K562 (cell line): ENCODE data around the gene MKS1. TPM values are rescaled to one million over a fixed set of nuclear protein-coding genes. Genes with fewer than 3 reads are reported as not detected.
A peak's percentile ranks its signal among the peaks of the same experiment; 100 is the strongest.

Experiments used
- ATAC-seq: fragments of 200-7000 bp; cut with Tn5 transposase; 3 replicates; pipeline ENCODE4 v1.9.1; 2020; ENCODE audit warnings: moderate library complexity
- BruUV-seq: library from RNA; stranded (reverse); fragments of 400-500 nt; replicated peaks from 2 replicates; lab custom pipeline; 2021; lab: Mats Ljungman, UMichigan
- CTCF ChIA-PET: fragments of 300-600 bp; formaldehyde crosslinking; extraction: SDS; loops from one replicate; lab custom pipeline; 2021; ENCODE audit warnings: low intra/inter-chr PET ratio; lab: Yijun Ruan, JAX
- POLR2A ChIA-PET: fragments of 300-600, 350-650 bp; sonication (Branson Sonifier 250); formaldehyde crosslinking; extraction: SDS; loops from one replicate; lab custom pipeline; 2021; ENCODE audit warnings: antibody characterized with exemption, inconsistent platforms; lab: Yijun Ruan, JAX
- DNase-seq, 4 experiments: peaks; one replicate each; pipeline versions ENCODE4 v3.0.0 to v3.0.0-alpha.2; 2011 to 2018; ENCODE audit warnings: low spot score in 3 of 4, mixed read lengths in 3 of 4; ENCODE audit errors: extremely low read depth in 1 of 4
- FAIRE-seq: peaks from 2 replicates; lab custom pipeline; 2011; peaks lifted over from hg19 to GRCh38; lab: Jason Lieb, UNC
- H2AFZ ChIP-seq: 2 replicates; pipeline ENCODE4 v1.6.0; 2011; ENCODE audit warnings: low read depth, low read length, control low read depth, inconsistent platforms
- H3K27ac ChIP-seq: fragments of 200-600 bp; 3 replicates; pipeline ENCODE4 v1.8.0; 2011; ENCODE audit warnings: low read depth, mild to moderate bottlenecking, control low read depth, inconsistent platforms, low read length, moderate library complexity, mixed read lengths; ENCODE audit errors: extremely low read depth
- H3K27me3 ChIP-seq, 2 experiments: fragments of 300-600 bp in 1 of 2; 2 replicates in 1 of 2; 3 replicates in 1 of 2; pipeline versions ENCODE4 v1.6.0 to v1.8.0; 2011; ENCODE audit warnings: inconsistent platforms in 2 of 2, low read length in 2 of 2, mild to moderate bottlenecking in 1 of 2, mixed read lengths in 1 of 2, moderate library complexity in 1 of 2; ENCODE audit not compliant: control insufficient read depth in 2 of 2, insufficient read depth in 2 of 2
- H3K36me3 ChIP-seq: fragments of 300-600 bp; 3 replicates; pipeline ENCODE4 v1.8.0; 2011; ENCODE audit warnings: mild to moderate bottlenecking, low read length, inconsistent platforms; ENCODE audit not compliant: control insufficient read depth, insufficient read depth
- H3K4me1 ChIP-seq, 2 experiments: fragments of 200-600 bp in 1 of 2; replicated peaks in 1 of 2; 2 replicates in 1 of 2; 3 replicates in 1 of 2; pipeline versions ENCODE4 v1.5.1 to v1.8.0; 2011; ENCODE audit warnings: inconsistent platforms in 2 of 2, low read length in 2 of 2, mild to moderate bottlenecking in 1 of 2, mixed read lengths in 1 of 2, moderate library complexity in 1 of 2; ENCODE audit not compliant: control insufficient read depth in 2 of 2, insufficient read depth in 2 of 2
- H3K4me2 ChIP-seq: 2 replicates; pipeline ENCODE4 v1.6.1; 2011; ENCODE audit warnings: low read length, control low read depth, inconsistent platforms, mixed read lengths; ENCODE audit not compliant: insufficient read depth
- H3K4me3 ChIP-seq: fragments of 200-600 bp; sonication (generic), shearing (Covaris generic); 2 replicates; pipeline ENCODE4 v1.5.1; 2016; ENCODE audit warnings: control low read depth, inconsistent platforms
- H3K79me2 ChIP-seq: fragments of 200-600 bp; 3 replicates; pipeline ENCODE4 v1.8.0; 2011; ENCODE audit warnings: low read length, inconsistent platforms; ENCODE audit not compliant: control insufficient read depth, insufficient read depth
- H3K9ac ChIP-seq, 2 experiments: 2 replicates each; pipeline versions ENCODE4 v1.6.0 to v1.6.1; 2011; ENCODE audit warnings: low read depth in 2 of 2, low read length in 2 of 2, control low read depth in 1 of 2, inconsistent platforms in 1 of 2, mild to moderate bottlenecking in 1 of 2, mixed read lengths in 1 of 2; ENCODE audit not compliant: insufficient read depth in 1 of 2
- H3K9me1 ChIP-seq: one replicate; pipeline ENCODE4 v1.6.0; 2011; ENCODE audit warnings: inconsistent platforms, mild to moderate bottlenecking, low read length, moderate library complexity; ENCODE audit not compliant: control insufficient read depth, insufficient read depth
- H3K9me3 ChIP-seq: replicated peaks from 2 replicates; pipeline ENCODE4 v1.5.1; 2011; ENCODE audit warnings: low read depth, low read length, inconsistent platforms; ENCODE audit not compliant: control insufficient read depth, insufficient read depth
- H4K20me1 ChIP-seq: replicated peaks from 2 replicates; pipeline ENCODE4 v1.6.1; 2011; ENCODE audit warnings: low read length, inconsistent platforms, mixed read lengths; ENCODE audit not compliant: control insufficient read depth, insufficient read depth
- CBFB ChIP-seq: sonication (generic); formaldehyde crosslinking; IDR thresholded peaks from 2 replicates; pipeline ENCODE4 v1.4.0; 2020; ENCODE audit warnings: mild to moderate bottlenecking, missing genetic modification reagents
- CTCF ChIP-seq, 3 experiments: IDR thresholded peaks in 2 of 3; conservative IDR thresholded peaks in 1 of 3; 2 replicates each; pipeline ENCODE4 v1.5.1; 2011 to 2012; ENCODE audit warnings: low read length in 3 of 3, mild to moderate bottlenecking in 3 of 3, control low read depth in 2 of 3, improper control_type of control experiment in 1 of 3, inconsistent platforms in 1 of 3, low read depth in 1 of 3, mixed read lengths in 1 of 3, moderate library complexity in 1 of 3; ENCODE audit not compliant: insufficient read depth in 2 of 3
- PURB ChIP-seq: sonication (generic); formaldehyde crosslinking; IDR thresholded peaks from 2 replicates; pipeline ENCODE4 v1.9.0; 2021; ENCODE audit warnings: low read depth, mild to moderate bottlenecking, missing genetic modification reagents
- SMC3 ChIP-seq: conservative IDR thresholded peaks from 2 replicates; pipeline ENCODE4 v1.6.1; 2011; ENCODE audit warnings: low read depth, low read length, improper control_type of control experiment; ENCODE audit not compliant: insufficient read depth
- U2AF1 ChIP-seq: fragments of 200-400 bp; formaldehyde crosslinking; optimal IDR thresholded peaks from 2 replicates; pipeline ENCODE3; 2017; ENCODE audit warnings: mild to moderate bottlenecking, low read depth, low read length, moderate library complexity
- USF2 ChIP-seq: sonication (generic); formaldehyde crosslinking; IDR thresholded peaks from 2 replicates; pipeline ENCODE4 v1.5.0; 2020; ENCODE audit warnings: missing genetic modification reagents
- WGBS: fragments of 100-300 bp; shearing (Covaris generic); methylation state at CpG from one replicate; pipeline ENCODE4 v1.1.6; 2016; ENCODE audit warnings: low coverage, mixed read lengths; ENCODE audit not compliant: insufficient coverage; ENCODE audit errors: missing lambda C conversion rate; 5-methylcytosine and 5-hydroxymethylcytosine counted together
- in situ Hi-C: fragments of 300-500 bp; cut with MboI; formaldehyde crosslinking; loops from 4 replicates; pipeline ENCODE4 v1.15.0; 2018; ENCODE audit warnings: inconsistent platforms, mixed read lengths
- intact Hi-C: fragments of 100-400 bp; cut with micrococcal nuclease; formaldehyde crosslinking; loops from 2 replicates; pipeline ENCODE4 v1.14.2; 2022
- polyA plus RNA-seq, 8 experiments: library from polyadenylated mRNA; depleted of rRNA in 4 of 8; stranded (reverse) in 5 of 8; unstranded in 3 of 8; fragments of >200 nt; fragmentation: Nextera tagmentation in 2 of 8; fragmentation: Illumina TruSeq in 1 of 8; extraction: Ambion mirVana in 2 of 8; extraction: Trizol in 1 of 8; gene quantifications; 2 replicates each; pipeline versions ENCODE4 v1.2.1 to v1.2.3, GENCODE V29; 2011 to 2014; ENCODE audit warnings: inconsistent platforms in 1 of 8, missing spikeins in 1 of 8
- total RNA-seq, 7 experiments: library from RNA; depleted of rRNA in 6 of 7; stranded (reverse); fragments of >200 nt in 6 of 7; fragmentation: Illumina TruSeq in 2 of 7; extraction: Trizol in 2 of 7; gene quantifications; 2 replicates each; pipeline versions ENCODE4 v1.2.1 to v1.2.3, GENCODE V29; 2011 to 2021; ENCODE audit warnings: low replicate concordance in 1 of 7
- TF ChIP-seq, protein P1 (sequence below), 2 experiments: fragments of 450-650 bp; formaldehyde crosslinking in 1 of 2; IDR thresholded peaks; 2 replicates each; pipeline versions ENCODE4 v1.4.0 to v1.6.1; 2014 to 2020; ENCODE audit warnings: mild to moderate bottlenecking in 2 of 2, borderline replicate concordance in 1 of 2, low read depth in 1 of 2
- TF ChIP-seq, protein P2 (sequence below): sonication (generic); formaldehyde crosslinking; IDR thresholded peaks from 2 replicates; pipeline ENCODE4 v1.9.0; 2022; ENCODE audit warnings: mild to moderate bottlenecking, missing genetic modification reagents

The MKS1 gene
- total and polyA plus RNA-seq, 9 of the 15 experiments (the other 6 are each of a cell fraction or from before 2014, with no cell fraction given) = 16.3 to 31.0 (median 25.9) TPM

DNA sequence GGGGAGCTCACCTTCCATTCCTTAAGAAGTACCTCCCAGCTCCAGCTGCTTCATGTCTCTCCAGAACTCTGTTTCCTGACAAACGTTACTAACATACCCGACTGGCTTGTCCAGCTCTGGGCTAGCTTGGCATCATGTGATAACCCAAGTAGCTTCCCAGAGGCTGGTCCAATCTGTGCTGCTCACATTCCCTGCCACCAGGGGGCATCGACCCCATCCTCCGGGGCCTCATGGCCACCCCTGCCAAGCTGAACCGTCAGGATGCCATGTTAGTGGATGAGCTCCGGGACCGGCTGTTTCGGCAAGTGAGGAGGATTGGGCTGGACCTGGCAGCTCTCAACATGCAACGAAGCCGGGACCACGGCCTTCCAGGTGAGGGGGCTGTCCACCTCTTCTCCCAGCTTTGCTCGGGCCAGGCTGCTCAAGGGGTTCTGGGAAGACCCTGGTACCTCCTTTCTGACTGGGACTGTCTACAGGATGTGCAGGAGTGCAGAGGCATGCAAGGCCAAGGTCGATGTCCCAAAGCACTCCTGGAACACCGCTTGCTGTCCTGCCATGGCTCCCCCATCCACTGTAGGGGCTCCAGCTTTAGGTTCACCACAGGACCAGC lies 18.9 kb downstream of the MKS1 start:
- WGBS = 13% methylated on average over 14 of the region's 14 CpGs
- H3K4me2 ChIP-seq = no peak overlapping the region; the same call in 1 of the 2 replicates
- no peaks in the 10 kb centered on the region for H3K79me2 ChIP-seq
- intact Hi-C loops (loop anchor here (1.0 kb wide), 1 partner anchor 247 kb away; no protein-coding TSS in a partner anchor), in situ Hi-C loops (no loop called here)
- H3K4me1 ChIP-seq = peaks cover 12 to 17% of the 10 kb centered on the region in 2 experiments
- POLR2A ChIA-PET = interaction anchor here (0.6 to 2.2 kb wide), 10 partner anchors 9 to 317 kb away, joined by 3 to 6 read pairs (median 3); partner anchors contain the start of gene MKS1
- BruUV-seq = no TSS peak
- H3K36me3 ChIP-seq = no peaks in the 10 kb centered on the region
- no peaks in the 10 kb centered on the region for H3K9me1 ChIP-seq
- no peaks in the 10 kb centered on the region for H3K9me3 ChIP-seq
- DNase-seq = peak; percentile 55 to 63 (median 62)
- no peak overlapping the region for H3K27ac ChIP-seq
- peak; percentile 83 for FAIRE-seq
- peak; percentile 84 for ATAC-seq
- H3K9ac ChIP-seq = no peak overlapping the region
- H3K4me3 ChIP-seq = no peak overlapping the region
- peaks cover 0 to 20% of the 10 kb centered on the region in 2 experiments; a peak in 2 of 5 replicates for H3K27me3 ChIP-seq
- CTCF ChIA-PET = interaction anchor here (0.7 kb wide), 1 partner anchor 55 kb away, joined by 3 read pairs; no protein-coding TSS in a partner anchor
- H4K20me1 ChIP-seq = no peaks in the 10 kb centered on the region
- H2AFZ ChIP-seq = no peak overlapping the region
- TF ChIP-seq PURB = no peak
- TF ChIP-seq, protein P1, sequence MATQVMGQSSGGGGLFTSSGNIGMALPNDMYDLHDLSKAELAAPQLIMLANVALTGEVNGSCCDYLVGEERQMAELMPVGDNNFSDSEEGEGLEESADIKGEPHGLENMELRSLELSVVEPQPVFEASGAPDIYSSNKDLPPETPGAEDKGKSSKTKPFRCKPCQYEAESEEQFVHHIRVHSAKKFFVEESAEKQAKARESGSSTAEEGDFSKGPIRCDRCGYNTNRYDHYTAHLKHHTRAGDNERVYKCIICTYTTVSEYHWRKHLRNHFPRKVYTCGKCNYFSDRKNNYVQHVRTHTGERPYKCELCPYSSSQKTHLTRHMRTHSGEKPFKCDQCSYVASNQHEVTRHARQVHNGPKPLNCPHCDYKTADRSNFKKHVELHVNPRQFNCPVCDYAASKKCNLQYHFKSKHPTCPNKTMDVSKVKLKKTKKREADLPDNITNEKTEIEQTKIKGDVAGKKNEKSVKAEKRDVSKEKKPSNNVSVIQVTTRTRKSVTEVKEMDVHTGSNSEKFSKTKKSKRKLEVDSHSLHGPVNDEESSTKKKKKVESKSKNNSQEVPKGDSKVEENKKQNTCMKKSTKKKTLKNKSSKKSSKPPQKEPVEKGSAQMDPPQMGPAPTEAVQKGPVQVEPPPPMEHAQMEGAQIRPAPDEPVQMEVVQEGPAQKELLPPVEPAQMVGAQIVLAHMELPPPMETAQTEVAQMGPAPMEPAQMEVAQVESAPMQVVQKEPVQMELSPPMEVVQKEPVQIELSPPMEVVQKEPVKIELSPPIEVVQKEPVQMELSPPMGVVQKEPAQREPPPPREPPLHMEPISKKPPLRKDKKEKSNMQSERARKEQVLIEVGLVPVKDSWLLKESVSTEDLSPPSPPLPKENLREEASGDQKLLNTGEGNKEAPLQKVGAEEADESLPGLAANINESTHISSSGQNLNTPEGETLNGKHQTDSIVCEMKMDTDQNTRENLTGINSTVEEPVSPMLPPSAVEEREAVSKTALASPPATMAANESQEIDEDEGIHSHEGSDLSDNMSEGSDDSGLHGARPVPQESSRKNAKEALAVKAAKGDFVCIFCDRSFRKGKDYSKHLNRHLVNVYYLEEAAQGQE (IDR thresholded peaks at IDR 0.05; ENCODE audit: borderline replicate concordance) = peak; percentile 38; the same call in 1 of the 2 replicates
- TF ChIP-seq, protein P1 (CRISPR knock-in tag; IDR thresholded peaks at IDR 0.05; ENCODE audit: low read depth) = no peak
- TF ChIP-seq CTCF (IDR thresholded peaks at IDR 0.05 in 2 of 3, conservative IDR thresholded peaks at IDR 0.05 in 1 of 3; ENCODE audit: insufficient read depth in 2 of 3, low read depth in 1 of 3, low read length in 3 of 3) = peak; percentile 68 to 79 (median 69)
- no peak for TF ChIP-seq U2AF1
- TF ChIP-seq, protein P2, sequence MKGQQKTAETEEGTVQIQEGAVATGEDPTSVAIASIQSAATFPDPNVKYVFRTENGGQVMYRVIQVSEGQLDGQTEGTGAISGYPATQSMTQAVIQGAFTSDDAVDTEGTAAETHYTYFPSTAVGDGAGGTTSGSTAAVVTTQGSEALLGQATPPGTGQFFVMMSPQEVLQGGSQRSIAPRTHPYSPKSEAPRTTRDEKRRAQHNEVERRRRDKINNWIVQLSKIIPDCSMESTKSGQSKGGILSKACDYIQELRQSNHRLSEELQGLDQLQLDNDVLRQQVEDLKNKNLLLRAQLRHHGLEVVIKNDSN (CRISPR knock-in tag) = peak; percentile 34; the same call in 1 of the 2 replicates
- TF ChIP-seq USF2 (CRISPR knock-in tag) = 0 out of 2 replicates have a peak, but pooled peaks have one; percentile 23
- 0 out of 2 replicates have a peak, but pooled peaks have one; percentile 28 for TF ChIP-seq CBFB (CRISPR knock-in tag)
- TF ChIP-seq SMC3 = peak; percentile 71
